Measurements from ENCODE around the gene IL25. TPM values are rescaled to one million over a fixed set of nuclear protein-coding genes. Genes with fewer than 3 reads are reported as not detected.

The IL25 gene
- total and polyA plus RNA-seq, 2 of the 13 experiments (the other 11 are each of a cell fraction or from before 2014, with no cell fraction given) = not detected

DNA sequence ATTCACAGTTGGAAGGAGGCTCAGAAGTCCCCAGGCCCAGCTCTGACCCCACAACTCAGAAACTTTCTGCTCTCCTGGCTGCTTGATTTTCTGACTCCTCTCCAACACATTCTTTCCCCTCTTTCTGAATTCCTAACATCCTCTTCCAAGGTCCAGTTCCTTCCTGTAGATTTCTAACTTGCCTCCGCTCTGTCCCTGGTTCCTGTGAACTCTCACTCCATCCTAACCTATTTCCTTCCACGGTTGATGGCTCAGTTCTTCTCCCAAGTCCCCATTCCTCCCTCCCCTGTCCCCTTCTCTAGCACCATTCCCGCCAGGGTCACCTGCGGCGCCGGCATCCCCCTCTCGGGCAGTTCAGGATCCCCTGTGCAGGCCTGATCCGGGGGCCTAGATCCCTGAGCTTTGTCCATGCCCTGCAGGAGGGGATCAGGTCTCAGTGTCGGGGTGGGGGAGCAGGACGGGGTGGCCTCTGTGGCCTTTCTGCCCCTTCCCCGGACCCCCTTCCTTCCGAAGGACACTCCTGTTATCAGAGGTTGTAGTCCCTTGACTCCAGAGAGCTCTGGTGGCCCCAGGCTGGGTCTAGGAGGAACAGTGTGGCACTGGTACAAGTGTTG is 13.9 kb upstream of the IL25 start (continued):
- TF ChIP-seq, protein P1, sequence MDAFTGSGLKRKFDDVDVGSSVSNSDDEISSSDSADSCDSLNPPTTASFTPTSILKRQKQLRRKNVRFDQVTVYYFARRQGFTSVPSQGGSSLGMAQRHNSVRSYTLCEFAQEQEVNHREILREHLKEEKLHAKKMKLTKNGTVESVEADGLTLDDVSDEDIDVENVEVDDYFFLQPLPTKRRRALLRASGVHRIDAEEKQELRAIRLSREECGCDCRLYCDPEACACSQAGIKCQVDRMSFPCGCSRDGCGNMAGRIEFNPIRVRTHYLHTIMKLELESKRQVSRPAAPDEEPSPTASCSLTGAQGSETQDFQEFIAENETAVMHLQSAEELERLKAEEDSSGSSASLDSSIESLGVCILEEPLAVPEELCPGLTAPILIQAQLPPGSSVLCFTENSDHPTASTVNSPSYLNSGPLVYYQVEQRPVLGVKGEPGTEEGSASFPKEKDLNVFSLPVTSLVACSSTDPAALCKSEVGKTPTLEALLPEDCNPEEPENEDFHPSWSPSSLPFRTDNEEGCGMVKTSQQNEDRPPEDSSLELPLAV (CRISPR knock-in tag; conservative IDR thresholded peaks at IDR 0.05; ENCODE audit: low read depth) = no peak
- TF ChIP-seq ZC3H13 (CRISPR knock-in tag; IDR thresholded peaks at IDR 0.05) (no peak), ATF7 (IDR thresholded peaks at IDR 0.05) (no peak), ATF7 (CRISPR knock-in tag; IDR thresholded peaks at IDR 0.05) (peak; percentile 83), KDM5B (CRISPR knock-in tag; IDR thresholded peaks at IDR 0.05; ENCODE audit: borderline replicate concordance) (peak; percentile 65; the same call in 1 of the 2 replicates), ZNF136 (CRISPR knock-in tag; IDR thresholded peaks at IDR 0.05; ENCODE audit: low read depth) (no peak), KDM5A (IDR thresholded peaks at IDR 0.05; ENCODE audit: borderline replicate concordance, low read length) (no peak), RERE (CRISPR knock-in tag; IDR thresholded peaks at IDR 0.05; ENCODE audit: low read depth) (no peak), FOXA1 (IDR thresholded peaks at IDR 0.05) (no peak), FOXA1 (CRISPR knock-in tag; IDR thresholded peaks at IDR 0.05) (no peak), SIX4 (CRISPR knock-in tag; IDR thresholded peaks at IDR 0.05) (no peak), KAT2B (IDR thresholded peaks at IDR 0.05; ENCODE audit: borderline replicate concordance, low read depth, low read length) (no peak), ZNF17 (CRISPR knock-in tag; IDR thresholded peaks at IDR 0.05) (no peak), MXD3 (CRISPR knock-in tag; IDR thresholded peaks at IDR 0.05) (no peak), ZNF354B (CRISPR knock-in tag; IDR thresholded peaks at IDR 0.05) (no peak)
- TF ChIP-seq, protein P2, sequence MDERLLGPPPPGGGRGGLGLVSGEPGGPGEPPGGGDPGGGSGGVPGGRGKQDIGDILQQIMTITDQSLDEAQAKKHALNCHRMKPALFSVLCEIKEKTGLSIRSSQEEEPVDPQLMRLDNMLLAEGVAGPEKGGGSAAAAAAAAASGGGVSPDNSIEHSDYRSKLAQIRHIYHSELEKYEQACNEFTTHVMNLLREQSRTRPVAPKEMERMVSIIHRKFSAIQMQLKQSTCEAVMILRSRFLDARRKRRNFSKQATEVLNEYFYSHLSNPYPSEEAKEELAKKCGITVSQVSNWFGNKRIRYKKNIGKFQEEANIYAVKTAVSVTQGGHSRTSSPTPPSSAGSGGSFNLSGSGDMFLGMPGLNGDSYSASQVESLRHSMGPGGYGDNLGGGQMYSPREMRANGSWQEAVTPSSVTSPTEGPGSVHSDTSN (CRISPR knock-in tag; IDR thresholded peaks at IDR 0.05) = no peak
- TF ChIP-seq, protein P3, sequence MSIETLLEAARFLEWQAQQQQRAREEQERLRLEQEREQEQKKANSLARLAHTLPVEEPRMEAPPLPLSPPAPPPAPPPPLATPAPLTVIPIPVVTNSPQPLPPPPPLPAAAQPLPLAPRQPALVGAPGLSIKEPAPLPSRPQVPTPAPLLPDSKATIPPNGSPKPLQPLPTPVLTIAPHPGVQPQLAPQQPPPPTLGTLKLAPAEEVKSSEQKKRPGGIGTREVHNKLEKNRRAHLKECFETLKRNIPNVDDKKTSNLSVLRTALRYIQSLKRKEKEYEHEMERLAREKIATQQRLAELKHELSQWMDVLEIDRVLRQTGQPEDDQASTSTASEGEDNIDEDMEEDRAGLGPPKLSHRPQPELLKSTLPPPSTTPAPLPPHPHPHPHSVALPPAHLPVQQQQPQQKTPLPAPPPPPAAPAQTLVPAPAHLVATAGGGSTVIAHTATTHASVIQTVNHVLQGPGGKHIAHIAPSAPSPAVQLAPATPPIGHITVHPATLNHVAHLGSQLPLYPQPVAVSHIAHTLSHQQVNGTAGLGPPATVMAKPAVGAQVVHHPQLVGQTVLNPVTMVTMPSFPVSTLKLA (IDR thresholded peaks at IDR 0.05) = no peak

All from HepG2 (cell line).